OCI-LY7 (cell line): ENCODE data around the gene EXT2. TPM values are rescaled to one million over a fixed set of nuclear protein-coding genes. Genes with fewer than 3 reads are reported as not detected.

ENCODE experiments used
- BruUV-seq: library from RNA; stranded (reverse); fragments of 400-500 nt; replicated peaks from 2 replicates; lab custom pipeline; 2021; lab: Mats Ljungman, UMichigan
- CTCF ChIA-PET: fragments of 300-600 bp; sonication (Branson Sonifier 250); formaldehyde crosslinking; loops from one replicate; lab custom pipeline; 2022; ENCODE audit warnings: antibody characterized with exemption; ENCODE audit not compliant: unreplicated experiment; lab: Charles Lee
- POLR2A ChIA-PET: fragments of 300-600 bp; sonication (Branson Sonifier 250); formaldehyde crosslinking; loops from one replicate; lab custom pipeline; 2022; ENCODE audit warnings: antibody characterized with exemption; lab: Charles Lee
- DNase-seq: peaks from one replicate; pipeline ENCODE4 v3.0.0-alpha.2; 2015; ENCODE audit warnings: low spot score
- H2AFZ ChIP-seq: fragments of 200-600 bp; sonication (generic), shearing (Covaris generic); 2 replicates; pipeline ENCODE4 v1.6.1; 2014; ENCODE audit warnings: mild to moderate bottlenecking, antibody characterized with exemption, low read length, moderate library complexity
- H3K27ac ChIP-seq: fragments of 200-600 bp; sonication (generic); 2 replicates; pipeline ENCODE4 v1.5.1; 2014; ENCODE audit warnings: mixed run types, low read depth, mild to moderate bottlenecking, moderate library complexity, low read length, inconsistent platforms; ENCODE audit not compliant: poor library complexity, severe bottlenecking
- H3K36me3 ChIP-seq: fragments of 200-600 bp; sonication (generic); 2 replicates; pipeline ENCODE4 v1.6.1; 2014; ENCODE audit warnings: mild to moderate bottlenecking, antibody characterized with exemption, low read length, moderate library complexity, mixed read lengths; ENCODE audit not compliant: insufficient read depth
- H3K4me1 ChIP-seq: fragments of 200-600 bp; sonication (generic); 2 replicates; pipeline ENCODE4 v1.5.1; 2014; ENCODE audit warnings: mild to moderate bottlenecking, low read length; ENCODE audit not compliant: insufficient read depth, poor library complexity, severe bottlenecking
- H3K4me2 ChIP-seq: fragments of 200-600 bp; sonication (generic); 2 replicates; pipeline ENCODE4 v1.6.1; 2014; ENCODE audit warnings: mild to moderate bottlenecking, low read length
- H3K4me3 ChIP-seq: fragments of 200-600 bp; sonication (generic); 2 replicates; pipeline ENCODE4 v1.5.1; 2014; ENCODE audit warnings: mild to moderate bottlenecking, low read depth, low read length; ENCODE audit not compliant: poor library complexity, severe bottlenecking
- H3K79me2 ChIP-seq: fragments of 200-600 bp; sonication (generic); 2 replicates; pipeline ENCODE4 v1.6.1; 2016; ENCODE audit warnings: low read depth, mild to moderate bottlenecking, low read length, moderate library complexity, mixed read lengths; ENCODE audit not compliant: insufficient read depth
- H3K9me2 ChIP-seq: fragments of 200-600 bp; sonication (generic); 2 replicates; pipeline ENCODE4 v1.6.1; 2016; ENCODE audit warnings: mild to moderate bottlenecking, low read length, mixed read lengths; ENCODE audit not compliant: insufficient read depth
- H3K9me3 ChIP-seq: fragments of 200-600 bp; sonication (generic); 2 replicates; pipeline ENCODE4 v1.6.1; 2014; ENCODE audit warnings: mild to moderate bottlenecking, mixed run types, low read length, mixed read lengths
- H4K20me1 ChIP-seq: fragments of 200-600 bp; sonication (generic); 2 replicates; pipeline ENCODE4 v1.6.1; 2014; ENCODE audit warnings: mild to moderate bottlenecking, antibody characterized with exemption, low read length, moderate library complexity, mixed read lengths; ENCODE audit not compliant: insufficient read depth
- CTCF ChIP-seq: fragments of 200-600 bp; sonication (generic); conservative IDR thresholded peaks from 2 replicates; pipeline ENCODE4 v1.5.1; 2014; ENCODE audit warnings: mild to moderate bottlenecking, antibody characterized with exemption, low read length, moderate library complexity, mixed read lengths
- EZH2phosphoT487 ChIP-seq: fragments of 200-600 bp; sonication (generic); IDR thresholded peaks from 2 replicates; pipeline ENCODE4 v1.6.1; 2018; ENCODE audit warnings: low read depth, borderline replicate concordance, mild to moderate bottlenecking, mixed run types, antibody characterized with exemption, low read length, moderate library complexity, mixed read lengths
- intact Hi-C: fragments of 100-400 bp; cut with micrococcal nuclease; formaldehyde crosslinking; loops from one replicate; pipeline ENCODE4 v1.10.0; 2022; ENCODE audit not compliant: unreplicated experiment
- total RNA-seq, 2 experiments: library from RNA; depleted of rRNA in 1 of 2; stranded (reverse); fragments of >200 nt in 1 of 2; shearing (Covaris generic) in 1 of 2; gene quantifications; 2 replicates each; pipeline ENCODE4 v1.2.3, GENCODE V29; 2014 to 2022

EXT2 gene
- total RNA-seq, 2 experiments from 2014 or later, result 22.3 to 31.8 TPM

- intact Hi-C loops, result no loop called here
- Histone ChIP-seq H3K9me2 (no peaks in the 10 kb centered on the region), H3K4me3 (no peak overlapping the region), H2AFZ (no peak overlapping the region), H3K4me1 (no peaks in the 10 kb centered on the region), H4K20me1 (no peaks in the 10 kb centered on the region), H3K4me2 (no peak overlapping the region), H3K27ac (no peak overlapping the region), H3K36me3 (peaks cover 54% of the 10 kb centered on the region; the same call in 1 of the 2 replicates), H3K9me3 (no peaks in the 10 kb centered on the region), H3K79me2 (no peaks in the 10 kb centered on the region)
- no TSS peak for BruUV-seq
- TF ChIP-seq CTCF, result no peak
- no peak for TF ChIP-seq EZH2phosphoT487
- no peak for DNase-seq
- CTCF ChIA-PET, result no interaction called here
- POLR2A ChIA-PET, result interaction anchor here (0.5 to 0.7 kb wide), 3 partner anchors 24 to 1086 kb away, joined by 3 read pairs; no protein-coding TSS in a partner anchor
Measured at GRCh38 chr11:44125598-44125997, 30.1 kb downstream of the EXT2 start.

GRCh38 chr11:44126304-44126703, 30.8 kb downstream of the EXT2 start:
- Histone ChIP-seq H3K4me2 (no peak overlapping the region), H3K36me3 (peaks cover 58% of the 10 kb centered on the region; the same call in 1 of the 2 replicates), H3K4me3 (no peak overlapping the region), H4K20me1 (no peaks in the 10 kb centered on the region), H3K4me1 (no peaks in the 10 kb centered on the region), H3K9me3 (no peaks in the 10 kb centered on the region), H3K9me2 (no peaks in the 10 kb centered on the region), H2AFZ (no peak overlapping the region), H3K27ac (no peak overlapping the region), H3K79me2 (no peaks in the 10 kb centered on the region)
- ChIA-PET CTCF (no interaction called here), POLR2A (interaction anchor here (0.7 kb wide), 2 partner anchors 555 to 611 kb away, joined by 3 read pairs; no protein-coding TSS in a partner anchor)
- intact Hi-C loops, result no loop called here
- TF ChIP-seq CTCF, result no peak
- no peak for TF ChIP-seq EZH2phosphoT487
- BruUV-seq, result no TSS peak
- DNase-seq, result no peak

GRCh38 chr11:44127130-44127529, 31.7 kb downstream of the EXT2 start:
- BruUV-seq, result no TSS peak
- no peaks in the 10 kb centered on the region for H3K9me2 ChIP-seq
- H3K79me2 ChIP-seq, result no peaks in the 10 kb centered on the region
- DNase-seq, result no peak
- TF ChIP-seq EZH2phosphoT487 (no peak), CTCF (no peak)
- no peak overlapping the region for H3K4me3 ChIP-seq
- H4K20me1 ChIP-seq, result no peaks in the 10 kb centered on the region
- POLR2A ChIA-PET, result interaction anchor here (0.7 kb wide), 1 partner anchor 610 kb away, joined by 3 read pairs; no protein-coding TSS in a partner anchor
- H3K4me1 ChIP-seq, result no peaks in the 10 kb centered on the region
- H3K27ac ChIP-seq, result no peak overlapping the region
- H3K4me2 ChIP-seq, result no peak overlapping the region
- no peaks in the 10 kb centered on the region for H3K9me3 ChIP-seq
- H3K36me3 ChIP-seq, result peaks cover 60% of the 10 kb centered on the region; the same call in 1 of the 2 replicates
- H2AFZ ChIP-seq, result no peak overlapping the region
- intact Hi-C loops, result no loop called here
- CTCF ChIA-PET, result no interaction called here
